Gastrocnemius medialis (tissue), 4 donors: ENCODE measurements around the gene BNIP2. TPM values are rescaled to one million over a fixed set of nuclear protein-coding genes. Genes with fewer than 3 reads are reported as not detected.
"Not testable (repeated sequence)": the region's sequence is repeated elsewhere in the genome, so short reads cannot be mapped to it uniquely, and the experiment has no call there.

ENCODE experiments used
- ATAC-seq, 2 donors: fragments of 150-250 bp; one replicate each; pipeline ENCODE4 v1.9.1; 2016
- DNase-seq, 2 donors: peaks; one replicate each; pipeline ENCODE4 v3.0.0-alpha.2; 2019
- H3K27ac ChIP-seq, 4 donors: fragments of 200-600 bp; sonication (generic); 1 replicate in 1 of 4; 2 replicates in 3 of 4; pipeline ENCODE4 v1.5.1; 2016 to 2018; ENCODE audit warnings: mild to moderate bottlenecking in 2 of 4, moderate library complexity in 1 of 4
- H3K27me3 ChIP-seq, 3 donors: fragments of 200-600 bp; sonication (generic) in 2 of 3; 1 replicate in 1 of 3; 2 replicates in 2 of 3; pipeline versions ENCODE4 v1.5.1 to v1.6.0; 2016 to 2019; ENCODE audit warnings: mild to moderate bottlenecking in 1 of 3, moderate library complexity in 1 of 3
- H3K36me3 ChIP-seq, 2 donors: fragments of 200-600 bp; sonication (generic) in 1 of 2; one replicate each; pipeline ENCODE4 v1.5.1; 2017 to 2018
- H3K4me1 ChIP-seq, 2 donors: fragments of 200-600 bp; sonication (generic) in 1 of 2; one replicate each; pipeline ENCODE4 v1.5.1; 2016 to 2017; ENCODE audit warnings: mild to moderate bottlenecking in 2 of 2
- H3K4me3 ChIP-seq, 4 donors: fragments of 200-600 bp; sonication (generic) in 3 of 4; 1 replicate in 1 of 4; 2 replicates in 3 of 4; pipeline ENCODE4 v1.5.1; 2016 to 2019; ENCODE audit warnings: mild to moderate bottlenecking in 2 of 4
- H3K9me3 ChIP-seq, 3 donors: fragments of 200-600 bp; sonication (generic) in 2 of 3; 1 replicate in 1 of 3; 2 replicates in 2 of 3; pipeline ENCODE4 v1.5.1; 2016 to 2019
- POLR2A ChIP-seq, 2 donors: fragments of 450-650 bp; IDR thresholded peaks; one replicate each; pipeline ENCODE4 v1.6.1; 2017; ENCODE audit warnings: antibody characterized with exemption in 2 of 2, mild to moderate bottlenecking in 2 of 2, moderate library complexity in 2 of 2
- in situ Hi-C, 4 donors: fragments of 200-750 bp; cut with MboI; loops; one replicate each; pipeline versions ENCODE4 v1.15.0 to v1.8.0; 2017; ENCODE audit warnings: low sequenced_read_pairs in 4 of 4
- intact Hi-C: fragments of 100-400 bp; cut with DNase I; formaldehyde crosslinking; loops from one replicate; pipeline ENCODE4 v1.15.1; 2023; ENCODE audit warnings: low total_unique reads
- total RNA-seq, 4 donors: library from RNA; depleted of rRNA; stranded (reverse); fragments of >200 nt; gene quantifications; one replicate each; pipeline versions ENCODE4 v1.1.0 to v1.2.3, GENCODE V29; 2016
- TF ChIP-seq, protein P1 (sequence below), 5 experiments: fragments of 450-650 bp in 3 of 5; fragments of 200-600 bp in 2 of 5; sonication (generic) in 2 of 5; IDR thresholded peaks in 4 of 5; conservative IDR thresholded peaks in 1 of 5; 1 replicate in 4 of 5; 2 replicates in 1 of 5; pipeline ENCODE4 v1.5.1; 2016 to 2019; ENCODE audit warnings: antibody characterized with exemption in 5 of 5, mild to moderate bottlenecking in 3 of 5, moderate library complexity in 3 of 5

The BNIP2 gene
- total RNA-seq, 4 donors from 2014 or later = 120 to 147 (median 137) TPM

- H3K36me3 ChIP-seq = peaks cover 0 to 53% of the 10 kb centered on the region in 2 donors
- H3K27ac ChIP-seq = no peak overlapping the region
- no peak for DNase-seq
- intact Hi-C loops (no loop called here), in situ Hi-C loops (no loop called here)
- no peaks in the 10 kb centered on the region for H3K4me1 ChIP-seq
- H3K9me3 ChIP-seq = no peaks in the 10 kb centered on the region
- ATAC-seq = no peak
- no peak overlapping the region for H3K4me3 ChIP-seq
- TF ChIP-seq POLR2A (IDR thresholded peaks at IDR 0.05) = no peak
- TF ChIP-seq, protein P1, sequence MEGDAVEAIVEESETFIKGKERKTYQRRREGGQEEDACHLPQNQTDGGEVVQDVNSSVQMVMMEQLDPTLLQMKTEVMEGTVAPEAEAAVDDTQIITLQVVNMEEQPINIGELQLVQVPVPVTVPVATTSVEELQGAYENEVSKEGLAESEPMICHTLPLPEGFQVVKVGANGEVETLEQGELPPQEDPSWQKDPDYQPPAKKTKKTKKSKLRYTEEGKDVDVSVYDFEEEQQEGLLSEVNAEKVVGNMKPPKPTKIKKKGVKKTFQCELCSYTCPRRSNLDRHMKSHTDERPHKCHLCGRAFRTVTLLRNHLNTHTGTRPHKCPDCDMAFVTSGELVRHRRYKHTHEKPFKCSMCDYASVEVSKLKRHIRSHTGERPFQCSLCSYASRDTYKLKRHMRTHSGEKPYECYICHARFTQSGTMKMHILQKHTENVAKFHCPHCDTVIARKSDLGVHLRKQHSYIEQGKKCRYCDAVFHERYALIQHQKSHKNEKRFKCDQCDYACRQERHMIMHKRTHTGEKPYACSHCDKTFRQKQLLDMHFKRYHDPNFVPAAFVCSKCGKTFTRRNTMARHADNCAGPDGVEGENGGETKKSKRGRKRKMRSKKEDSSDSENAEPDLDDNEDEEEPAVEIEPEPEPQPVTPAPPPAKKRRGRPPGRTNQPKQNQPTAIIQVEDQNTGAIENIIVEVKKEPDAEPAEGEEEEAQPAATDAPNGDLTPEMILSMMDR (IDR thresholded peaks at IDR 0.05 in 4 of 5, conservative IDR thresholded peaks at IDR 0.05 in 1 of 5) = no peak
- no peaks in the 10 kb centered on the region for H3K27me3 ChIP-seq
These were observed 44.4 kb downstream of the BNIP2 start for GRCh38 chr15:59644756-59645155.

DNA sequence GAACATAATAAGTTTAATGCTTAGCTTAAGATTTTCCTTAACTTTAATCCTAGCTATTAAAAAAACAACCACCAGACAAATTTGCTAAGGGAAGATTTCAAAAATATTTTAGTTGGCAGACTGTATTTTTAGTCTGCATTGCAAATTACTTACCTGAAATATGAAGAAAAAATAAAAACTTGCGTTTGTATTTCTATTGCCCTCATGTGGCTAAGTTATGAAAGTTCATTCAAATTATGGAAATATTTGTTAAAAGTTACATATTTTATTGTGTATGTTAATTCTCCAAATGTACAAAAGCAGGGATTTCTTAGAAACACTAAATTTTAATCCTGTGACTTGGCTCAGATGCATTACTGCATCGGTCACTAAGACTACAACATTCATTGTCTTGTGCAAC is 46.8 kb downstream of the BNIP2 start:
- H3K27ac ChIP-seq = no peak overlapping the region
- H3K27me3 ChIP-seq = no peaks in the 10 kb centered on the region
- intact Hi-C loops = no loop called here
- TF ChIP-seq POLR2A (IDR thresholded peaks at IDR 0.05) = no peak
- TF ChIP-seq, protein P1 (IDR thresholded peaks at IDR 0.05 in 4 of 5, conservative IDR thresholded peaks at IDR 0.05 in 1 of 5) = no peak
- H3K4me1 ChIP-seq = no peaks in the 10 kb centered on the region
- peaks cover 6 to 66% of the 10 kb centered on the region in 2 donors for H3K36me3 ChIP-seq
- no peak for DNase-seq
- no peak overlapping the region for H3K4me3 ChIP-seq
- ATAC-seq = no peak
- in situ Hi-C loops = no loop called here
- H3K9me3 ChIP-seq = no peaks in the 10 kb centered on the region

- H3K4me3 ChIP-seq, in situ Hi-C loops, H3K4me1 ChIP-seq, H3K27me3 ChIP-seq, ATAC-seq, H3K9me3 ChIP-seq, DNase-seq, intact Hi-C loops, H3K27ac ChIP-seq: not testable (repeated sequence)
- H3K36me3 ChIP-seq = peaks cover 6 to 44% of the 10 kb centered on the region in 2 donors
These were observed 51.6 kb downstream of the BNIP2 start for GRCh38 chr15:59637507-59637906.

DNA sequence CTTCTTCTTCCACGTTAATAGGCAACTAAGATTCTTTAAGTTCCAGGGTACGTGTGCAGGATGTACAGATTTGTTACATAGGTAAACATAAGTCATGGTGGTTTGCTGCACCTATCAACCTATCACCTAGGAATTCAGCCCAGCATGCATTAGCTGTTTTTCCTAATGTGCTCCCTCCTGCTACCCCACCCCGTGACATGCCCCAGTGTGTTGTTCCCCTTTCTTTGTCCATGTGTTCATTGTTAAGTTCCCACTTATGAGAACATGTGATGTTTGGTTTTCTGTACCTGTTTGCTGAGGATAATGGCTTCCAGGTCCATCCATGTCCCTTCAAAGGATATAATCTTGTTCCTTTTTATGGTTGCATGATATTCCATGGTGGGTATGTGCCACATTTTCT is 52.9 kb downstream of the BNIP2 start:
- no peak overlapping the region for H3K4me3 ChIP-seq
- H3K27ac ChIP-seq = no peak overlapping the region
- H3K36me3 ChIP-seq = peaks cover 6 to 31% of the 10 kb centered on the region in 2 donors
- no peak for ATAC-seq
- H3K4me1 ChIP-seq = no peaks in the 10 kb centered on the region
- in situ Hi-C loops (no loop called here), intact Hi-C loops (no loop called here)
- no peaks in the 10 kb centered on the region for H3K9me3 ChIP-seq
- TF ChIP-seq POLR2A (IDR thresholded peaks at IDR 0.05) = no peak
- TF ChIP-seq, protein P1 (IDR thresholded peaks at IDR 0.05 in 4 of 5, conservative IDR thresholded peaks at IDR 0.05 in 1 of 5) = no peak
- H3K27me3 ChIP-seq = no peaks in the 10 kb centered on the region
- no peak for DNase-seq

DNA sequence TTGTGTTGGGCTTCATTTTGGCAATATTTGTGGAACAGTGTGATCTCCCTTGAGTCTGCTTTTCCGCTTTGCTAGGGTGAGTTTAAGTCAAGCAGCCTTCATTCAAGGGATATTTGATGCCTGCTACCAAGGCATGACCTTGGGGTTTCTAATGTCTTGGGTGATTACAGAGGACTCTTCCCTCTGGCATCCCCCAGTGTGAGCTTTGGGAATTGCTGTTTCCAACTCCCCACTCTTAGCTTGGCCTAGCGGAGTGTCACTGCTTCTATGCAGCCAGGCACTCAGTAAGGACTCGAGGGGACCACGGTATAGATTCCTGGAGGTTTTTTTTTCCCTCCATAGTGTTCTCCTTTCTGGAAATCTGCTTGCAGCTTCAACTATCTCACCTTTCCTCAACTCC is 56.4 kb downstream of the BNIP2 start:
- intact Hi-C loops = no loop called here
- ATAC-seq = no peak

More for the DNA sequence above, 56.4 kb downstream of the BNIP2 start:
- H3K27me3 ChIP-seq = no peaks in the 10 kb centered on the region
- TF ChIP-seq POLR2A (IDR thresholded peaks at IDR 0.05) = no peak
- TF ChIP-seq, protein P1 (IDR thresholded peaks at IDR 0.05 in 4 of 5, conservative IDR thresholded peaks at IDR 0.05 in 1 of 5) = no peak
- no peak for DNase-seq
- no peaks in the 10 kb centered on the region for H3K9me3 ChIP-seq
- no peaks in the 10 kb centered on the region for H3K4me1 ChIP-seq
- H3K4me3 ChIP-seq = no peak overlapping the region
- in situ Hi-C loops = no loop called here
- peaks cover 0 to 6% of the 10 kb centered on the region in 2 donors for H3K36me3 ChIP-seq
- no peak overlapping the region for H3K27ac ChIP-seq
